Loucy (cell line): ENCODE results near the gene EEFSEC.

ENCODE experiments used
- CTCF ChIP-seq: fragments of 200-600 bp; sonication (generic); conservative IDR thresholded peaks from 2 replicates; pipeline ENCODE4 v1.5.1; 2014; ENCODE audit warnings: mild to moderate bottlenecking, antibody characterized with exemption, low read length
- EZH2phosphoT487 ChIP-seq: fragments of 200-600 bp; IDR thresholded peaks from 2 replicates; pipeline ENCODE4 v1.6.1; 2018; ENCODE audit warnings: antibody characterized with exemption, mild to moderate bottlenecking, moderate library complexity, borderline replicate concordance

- TF ChIP-seq CTCF (no peak), EZH2phosphoT487 (no peak)
Observed at GRCh38 chr3:128179484-128179819, 26.2 kb downstream of the EEFSEC start.
